Panc1 (cell line): ENCODE data around the gene CDH13.

Experiments used
- CTCF ChIP-seq: fragments of 450-650 bp; IDR thresholded peaks from 2 replicates; pipeline ENCODE4 v1.5.1; 2017; ENCODE audit warnings: mild to moderate bottlenecking
- POLR2AphosphoS5 ChIP-seq: IDR thresholded peaks from 2 replicates; pipeline ENCODE4 v1.6.1; 2012; ENCODE audit warnings: mild to moderate bottlenecking, low read depth, low read length, moderate library complexity
- SIN3A ChIP-seq: IDR thresholded peaks from 2 replicates; pipeline ENCODE4 v1.6.1; 2012; ENCODE audit warnings: low read depth, mild to moderate bottlenecking, low read length, moderate library complexity, borderline replicate concordance; ENCODE audit not compliant: insufficient read depth
- TCF7L2 ChIP-seq: IDR thresholded peaks from 2 replicates; pipeline ENCODE4 v1.6.1; 2011; ENCODE audit warnings: mild to moderate bottlenecking, low read depth, low read length, inconsistent platforms
- TF ChIP-seq, protein P1 (sequence below), 2 experiments: IDR thresholded peaks; 2 replicates each; pipeline ENCODE4 v1.6.1; 2011 to 2012; ENCODE audit warnings: low read depth in 2 of 2, control low read depth in 1 of 2, low read length in 1 of 2, mild to moderate bottlenecking in 1 of 2, moderate library complexity in 1 of 2; ENCODE audit not compliant: insufficient read depth in 1 of 2

DNA sequence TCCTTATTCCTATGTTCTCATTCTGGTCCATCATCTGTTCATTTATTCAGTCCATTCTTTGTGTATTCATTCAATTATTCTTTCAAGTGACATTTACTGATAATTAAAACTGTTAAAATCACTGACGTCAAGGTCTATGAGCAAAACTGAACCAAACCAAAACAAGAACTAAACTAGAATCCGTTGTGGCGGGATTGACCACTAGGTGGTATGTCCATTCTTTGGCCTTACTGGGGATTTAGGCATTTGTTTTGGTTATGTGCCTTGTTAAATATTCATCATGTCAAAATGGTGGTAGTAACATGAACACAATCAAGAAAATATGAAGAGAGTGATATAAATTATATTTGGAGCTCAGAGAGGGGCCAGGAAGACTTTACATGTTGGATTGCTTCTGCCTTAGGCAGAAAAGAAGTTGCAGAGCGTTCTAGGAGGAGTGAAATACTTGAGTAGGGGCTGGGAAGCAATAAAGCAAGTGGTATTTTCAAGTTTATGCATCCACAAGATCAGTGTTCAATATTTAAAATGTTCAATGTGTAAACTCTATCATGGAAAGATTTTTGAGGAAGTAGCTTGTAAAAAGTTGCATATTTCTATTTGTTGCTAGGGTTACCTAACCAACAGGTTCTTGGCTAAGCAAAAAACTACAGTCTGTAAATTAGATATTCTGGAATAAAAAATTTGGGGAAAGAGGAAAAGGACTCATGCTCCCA, 129.0 kb downstream of the CDH13 start:
- TF ChIP-seq CTCF (peak; percentile 19; the same call in 1 of the 2 replicates), POLR2AphosphoS5 (no peak), TCF7L2 (no peak), SIN3A (no peak)
- TF ChIP-seq, protein P1, sequence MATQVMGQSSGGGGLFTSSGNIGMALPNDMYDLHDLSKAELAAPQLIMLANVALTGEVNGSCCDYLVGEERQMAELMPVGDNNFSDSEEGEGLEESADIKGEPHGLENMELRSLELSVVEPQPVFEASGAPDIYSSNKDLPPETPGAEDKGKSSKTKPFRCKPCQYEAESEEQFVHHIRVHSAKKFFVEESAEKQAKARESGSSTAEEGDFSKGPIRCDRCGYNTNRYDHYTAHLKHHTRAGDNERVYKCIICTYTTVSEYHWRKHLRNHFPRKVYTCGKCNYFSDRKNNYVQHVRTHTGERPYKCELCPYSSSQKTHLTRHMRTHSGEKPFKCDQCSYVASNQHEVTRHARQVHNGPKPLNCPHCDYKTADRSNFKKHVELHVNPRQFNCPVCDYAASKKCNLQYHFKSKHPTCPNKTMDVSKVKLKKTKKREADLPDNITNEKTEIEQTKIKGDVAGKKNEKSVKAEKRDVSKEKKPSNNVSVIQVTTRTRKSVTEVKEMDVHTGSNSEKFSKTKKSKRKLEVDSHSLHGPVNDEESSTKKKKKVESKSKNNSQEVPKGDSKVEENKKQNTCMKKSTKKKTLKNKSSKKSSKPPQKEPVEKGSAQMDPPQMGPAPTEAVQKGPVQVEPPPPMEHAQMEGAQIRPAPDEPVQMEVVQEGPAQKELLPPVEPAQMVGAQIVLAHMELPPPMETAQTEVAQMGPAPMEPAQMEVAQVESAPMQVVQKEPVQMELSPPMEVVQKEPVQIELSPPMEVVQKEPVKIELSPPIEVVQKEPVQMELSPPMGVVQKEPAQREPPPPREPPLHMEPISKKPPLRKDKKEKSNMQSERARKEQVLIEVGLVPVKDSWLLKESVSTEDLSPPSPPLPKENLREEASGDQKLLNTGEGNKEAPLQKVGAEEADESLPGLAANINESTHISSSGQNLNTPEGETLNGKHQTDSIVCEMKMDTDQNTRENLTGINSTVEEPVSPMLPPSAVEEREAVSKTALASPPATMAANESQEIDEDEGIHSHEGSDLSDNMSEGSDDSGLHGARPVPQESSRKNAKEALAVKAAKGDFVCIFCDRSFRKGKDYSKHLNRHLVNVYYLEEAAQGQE (IDR thresholded peaks at IDR 0.05; ENCODE audit: insufficient read depth in 1 of 2, low read depth in 2 of 2, low read length in 1 of 2): no peak
